OCI-LY1 (cell line): ENCODE results near the gene RBP3.

Experiments
- H2AFZ ChIP-seq: fragments of 200-600 bp; sonication (generic), shearing (Covaris generic); 2 replicates; pipeline ENCODE4 v1.6.0; 2014; ENCODE audit warnings: antibody characterized with exemption, mild to moderate bottlenecking, low read length
- H3F3A ChIP-seq: fragments of 200-600 bp; sonication (generic), shearing (Covaris generic); 2 replicates; pipeline ENCODE4 v1.6.0; 2014; ENCODE audit warnings: mild to moderate bottlenecking, antibody characterized with exemption, low read length, moderate library complexity; ENCODE audit not compliant: insufficient read depth
- H3K27ac ChIP-seq: fragments of 200-600 bp; sonication (generic); 2 replicates; pipeline ENCODE4 v1.5.1; 2014; ENCODE audit warnings: low read length, mixed run types, mild to moderate bottlenecking, low read depth; ENCODE audit not compliant: poor library complexity, severe bottlenecking
- H3K27me3 ChIP-seq: fragments of 200-600 bp; sonication (generic); 2 replicates; pipeline ENCODE4 v1.6.0; 2014; ENCODE audit warnings: antibody characterized with exemption, mild to moderate bottlenecking, low read length, moderate library complexity; ENCODE audit not compliant: insufficient read depth
- H3K36me3 ChIP-seq: fragments of 200-600 bp; sonication (generic); 2 replicates; pipeline ENCODE4 v1.6.1; 2014; ENCODE audit warnings: mild to moderate bottlenecking, antibody characterized with exemption, low read length, moderate library complexity, mixed read lengths; ENCODE audit not compliant: insufficient read depth
- H3K4me1 ChIP-seq: fragments of 200-600 bp; sonication (generic); 2 replicates; pipeline ENCODE4 v1.5.1; 2014; ENCODE audit warnings: mild to moderate bottlenecking, low read length, moderate library complexity; ENCODE audit not compliant: insufficient read depth, severe bottlenecking
- H3K4me2 ChIP-seq: fragments of 200-600 bp; sonication (generic), shearing (Covaris generic); 2 replicates; pipeline ENCODE4 v1.6.1; 2014; ENCODE audit warnings: low read length
- H3K4me3 ChIP-seq: fragments of 200-600 bp; sonication (generic); 2 replicates; pipeline ENCODE4 v1.5.1; 2014; ENCODE audit warnings: low read length, low read depth, mild to moderate bottlenecking, mixed read lengths; ENCODE audit not compliant: poor library complexity, severe bottlenecking
- H3K79me2 ChIP-seq: fragments of 200-600 bp; shearing (Covaris generic); 2 replicates; pipeline ENCODE4 v1.6.1; 2016; ENCODE audit warnings: mixed run types, low read length, mixed read lengths; ENCODE audit not compliant: insufficient read depth
- H3K9ac ChIP-seq: fragments of 200-600 bp; sonication (generic), shearing (Covaris generic); 2 replicates; pipeline ENCODE4 v1.6.1; 2014; ENCODE audit warnings: mild to moderate bottlenecking, low read length, mixed read lengths
- H3K9me2 ChIP-seq: fragments of 200-600 bp; sonication (generic), shearing (Covaris generic); 2 replicates; pipeline ENCODE4 v1.6.1; 2014; ENCODE audit warnings: low read depth, mild to moderate bottlenecking, low read length, mixed read lengths
- H3K9me3 ChIP-seq: fragments of 200-600 bp; shearing (Covaris generic); 2 replicates; pipeline ENCODE4 v1.6.1; 2014; ENCODE audit warnings: low read length, mixed read lengths
- H4K20me1 ChIP-seq: fragments of 200-600 bp; sonication (generic), shearing (Covaris generic); 2 replicates; pipeline ENCODE4 v1.6.0; 2016; ENCODE audit warnings: mild to moderate bottlenecking, low read length; ENCODE audit not compliant: insufficient read depth
- CTCF ChIP-seq: fragments of 200-600 bp; sonication (generic), shearing (Covaris generic); IDR thresholded peaks from 2 replicates; pipeline ENCODE4 v1.5.1; 2017; ENCODE audit warnings: mild to moderate bottlenecking, antibody characterized with exemption, low read length, moderate library complexity, mixed read lengths
- EZH2 ChIP-seq: fragments of 200-600 bp; sonication (generic), shearing (Covaris generic); IDR thresholded peaks from 2 replicates; pipeline ENCODE4 v1.8.0; 2017; ENCODE audit warnings: borderline replicate concordance, mixed run types, mild to moderate bottlenecking, antibody characterized with exemption, low read length, moderate library complexity, mixed read lengths

RBP3 gene

GRCh38 chr10:47322300-47323061, 25.7 kb upstream of the RBP3 start, which contains the start of gene GDF2:
Gene GDF2, plus strand, starts transcription at chr10:47322454. Its CDS starts 215 bp downstream, at chr10:47322669.
- H3K9me3 ChIP-seq: no peaks in the 10 kb centered on the region
- H4K20me1 ChIP-seq: no peaks in the 10 kb centered on the region
- H3F3A ChIP-seq: no peaks in the 10 kb centered on the region
- no peak within 1 kb of the TSS for H3K9ac ChIP-seq
- H3K4me2 ChIP-seq: no peak within 1 kb of the TSS
- no peaks in the 10 kb centered on the region for H3K4me1 ChIP-seq
- TF ChIP-seq CTCF (no peak), EZH2 (no peak)
- no peaks in the 10 kb centered on the region for H3K9me2 ChIP-seq
- no peak within 1 kb of the TSS for H3K4me3 ChIP-seq
- no peaks in the 10 kb centered on the region for H3K27me3 ChIP-seq
- no peaks in the 10 kb centered on the region for H3K36me3 ChIP-seq
- H3K27ac ChIP-seq: no peak within 1 kb of the TSS
- H2AFZ ChIP-seq: no peak within 1 kb of the TSS
- H3K79me2 ChIP-seq: no peaks in the 10 kb centered on the region

GRCh38 chr10:47323087-47323486, 25.1 kb upstream of the RBP3 start:
- no peaks in the 10 kb centered on the region for H3K79me2 ChIP-seq

GRCh38 chr10:47323636-47324296, 24.4 kb upstream of the RBP3 start:
- Histone ChIP-seq H3F3A (no peaks in the 10 kb centered on the region), H3K9me2 (no peaks in the 10 kb centered on the region), H3K27ac (no peak overlapping the region), H2AFZ (no peak overlapping the region), H3K79me2 (no peaks in the 10 kb centered on the region), H3K4me1 (no peaks in the 10 kb centered on the region), H3K4me3 (no peak overlapping the region), H3K4me2 (no peak overlapping the region), H3K9me3 (no peaks in the 10 kb centered on the region), H3K36me3 (no peaks in the 10 kb centered on the region), H3K9ac (no peak overlapping the region), H4K20me1 (no peaks in the 10 kb centered on the region), H3K27me3 (no peaks in the 10 kb centered on the region)
- TF ChIP-seq CTCF (no peak), EZH2 (no peak)

More at GRCh38 chr10:47323087-47323486, 25.1 kb upstream of the RBP3 start:
- no peak overlapping the region for H3K9ac ChIP-seq
- no peak overlapping the region for H3K4me2 ChIP-seq
- no peaks in the 10 kb centered on the region for H3K9me2 ChIP-seq
- TF ChIP-seq CTCF (no peak), EZH2 (no peak)
- H3K4me3 ChIP-seq: no peak overlapping the region
- H2AFZ ChIP-seq: no peak overlapping the region
- no peaks in the 10 kb centered on the region for H3K9me3 ChIP-seq
- H3F3A ChIP-seq: no peaks in the 10 kb centered on the region
- no peaks in the 10 kb centered on the region for H4K20me1 ChIP-seq
- no peaks in the 10 kb centered on the region for H3K36me3 ChIP-seq
- H3K27ac ChIP-seq: no peak overlapping the region
- H3K4me1 ChIP-seq: no peaks in the 10 kb centered on the region
- H3K27me3 ChIP-seq: no peaks in the 10 kb centered on the region
